GM21619 (cell line): ENCODE results near the gene FBH1.
A peak's percentile ranks its signal among the peaks of the same experiment; 100 is the strongest.
"Not testable (repeated sequence)": the region's sequence is repeated elsewhere in the genome, so short reads cannot be mapped to it uniquely, and the experiment has no call there.

Source experiments
- ATAC-seq: cut with Tn5 transposase; IDR thresholded peaks from one replicate; pipeline ENCODE4 v1.9.1; 2021; ENCODE audit not compliant: unreplicated experiment

The FBH1 gene

DNA sequence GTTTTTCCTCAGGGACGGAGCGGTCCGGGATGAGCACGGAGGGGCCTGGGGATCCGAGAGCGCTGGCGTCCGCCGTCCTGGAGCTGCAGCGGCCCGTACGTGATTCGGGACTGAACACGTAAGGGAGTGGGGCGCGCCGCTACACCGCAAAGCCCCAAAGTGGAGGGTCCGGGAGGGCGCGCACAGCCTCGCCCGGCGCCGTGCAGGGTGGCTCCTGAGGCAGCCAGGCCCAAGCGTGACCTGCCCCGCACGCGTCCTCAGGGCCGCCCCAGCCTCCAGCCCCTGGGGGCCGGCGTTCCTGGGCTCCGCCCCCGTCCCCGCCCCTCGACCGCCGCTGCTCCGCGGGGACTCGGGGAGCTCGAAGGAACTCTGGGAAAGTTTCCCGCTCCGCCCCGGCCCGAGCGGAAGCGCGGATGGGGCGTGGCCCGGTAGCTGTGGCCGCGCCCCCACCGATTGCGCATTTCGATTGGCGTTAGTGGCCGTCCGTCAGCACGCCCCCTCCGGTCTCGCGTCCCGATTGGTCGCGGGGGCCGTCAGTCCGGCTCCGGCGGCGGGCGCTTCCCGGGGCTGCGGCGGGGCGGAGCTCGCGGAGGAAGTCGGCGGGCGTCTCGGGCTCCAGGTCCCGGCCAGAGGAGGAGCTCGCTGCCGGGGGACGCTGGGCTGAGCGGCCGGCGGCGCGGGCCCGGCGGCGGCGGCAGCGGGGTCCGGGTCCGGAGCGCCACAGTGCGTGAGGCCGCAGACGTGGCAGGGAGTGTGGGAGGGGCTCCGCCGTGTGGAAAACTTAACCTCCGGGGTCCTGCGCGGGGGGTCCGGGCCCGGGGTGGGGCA, at the start of gene FBH1, which contains the start of gene ANKRD16:
FBH1 (plus strand) TSS at position 620 of the 828 bp plus-strand sequence; CDS start at position 723, 103 bp downstream.
ANKRD16 (minus strand) TSS at position 270 of the 828 bp plus-strand sequence. CDS start 539 bp downstream, outside the sequence.
- peak; percentile 78 for ATAC-seq

DNA sequence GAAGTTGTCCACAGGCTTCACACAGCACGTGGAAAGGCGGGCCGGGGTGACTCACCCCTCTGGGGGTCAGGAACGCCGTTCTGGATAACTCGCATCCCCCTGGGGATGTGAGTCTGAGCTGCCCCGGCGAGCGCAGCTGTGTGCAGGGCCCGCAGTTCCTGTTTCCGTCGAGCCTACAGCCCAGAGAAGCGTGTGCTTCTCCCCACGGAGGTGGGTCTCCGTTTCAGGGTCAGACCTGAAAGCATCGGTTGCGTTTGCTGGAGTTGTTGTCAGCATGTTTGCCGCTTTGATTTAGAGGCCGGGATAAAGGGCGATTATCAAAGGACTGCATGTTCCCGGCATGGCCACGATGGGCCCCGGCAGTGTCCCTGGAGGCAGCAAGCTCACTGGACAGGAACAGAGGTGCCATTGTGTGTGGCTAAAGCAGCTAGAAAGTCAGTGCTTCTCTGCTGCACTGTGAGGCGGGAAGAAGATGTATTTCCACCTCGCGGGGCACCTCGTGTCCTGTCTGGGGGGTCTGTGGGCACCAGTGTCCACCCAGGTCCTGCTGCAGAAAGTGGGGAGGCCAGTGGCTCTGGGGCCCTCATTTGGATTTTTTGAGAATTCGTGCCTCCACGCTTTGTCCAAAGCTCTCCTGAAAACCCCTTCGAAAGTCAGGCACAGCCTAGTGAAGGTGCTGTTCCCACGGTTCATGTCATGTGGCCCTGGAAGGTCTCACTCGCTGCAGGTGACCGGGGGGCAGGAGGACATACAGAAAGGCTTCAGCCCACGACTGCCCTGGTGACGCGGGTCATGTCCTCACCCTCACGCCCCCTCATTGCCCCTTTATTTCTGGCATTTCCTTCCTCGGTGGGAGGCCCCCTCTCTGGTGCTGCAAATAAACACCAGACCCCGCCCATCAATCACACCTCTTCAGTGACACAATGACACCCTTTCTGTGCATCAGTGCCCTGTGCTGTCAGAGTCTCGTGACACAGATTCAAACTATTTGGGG, 49.4 kb upstream of the FBH1 start:
- peak; percentile 74 for ATAC-seq

DNA sequence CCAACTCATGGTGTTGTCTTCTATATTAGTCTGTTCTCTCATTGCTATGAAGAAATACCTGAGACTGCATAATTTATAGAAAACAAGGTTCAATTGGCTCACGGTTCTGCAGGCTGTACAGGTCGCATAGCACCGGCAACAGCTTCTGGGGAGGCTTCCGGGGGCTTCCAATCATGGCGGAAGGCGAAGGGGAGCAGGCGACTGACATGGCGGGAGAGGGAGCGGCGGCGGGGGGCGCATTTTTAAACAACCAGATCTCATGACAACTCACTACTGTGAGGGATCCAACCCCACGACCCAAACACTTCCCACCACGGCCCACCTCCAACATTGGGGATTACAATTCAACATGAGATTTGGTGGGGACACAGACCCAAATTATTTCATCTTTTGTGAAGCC, 48.1 kb upstream of the FBH1 start:
- ATAC-seq = no peak

DNA sequence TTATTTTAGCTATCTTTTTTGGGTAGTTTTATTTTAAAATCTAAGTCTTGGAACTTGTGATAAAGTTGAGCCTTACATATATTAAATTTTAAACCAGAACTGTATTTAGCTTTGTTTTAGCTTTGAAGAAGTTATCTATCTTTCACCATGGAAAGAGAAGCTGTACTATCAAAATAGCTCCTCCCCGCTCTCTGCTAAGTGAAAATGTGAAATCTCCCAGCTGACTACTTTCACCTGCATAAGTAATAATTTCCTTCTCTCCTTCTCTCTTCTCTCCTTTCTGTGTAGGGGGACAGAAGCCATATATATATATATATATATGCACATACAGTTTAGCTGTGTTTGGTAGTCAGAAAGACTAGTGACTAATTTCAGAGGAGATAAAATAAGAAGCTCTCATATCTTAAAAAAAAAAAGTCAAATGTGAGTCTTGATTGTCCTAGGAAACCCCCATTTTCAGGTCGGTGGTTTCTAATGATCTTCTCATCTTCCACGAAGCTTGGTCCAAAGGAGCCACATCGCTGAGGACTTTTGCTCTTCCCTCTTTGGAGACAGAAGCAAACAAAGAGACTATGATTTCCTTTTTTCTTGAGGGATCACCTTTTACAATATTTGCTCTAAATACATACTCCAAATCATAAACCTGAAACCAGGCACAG, 46.2 kb upstream of the FBH1 start:
- ATAC-seq = no peak

DNA sequence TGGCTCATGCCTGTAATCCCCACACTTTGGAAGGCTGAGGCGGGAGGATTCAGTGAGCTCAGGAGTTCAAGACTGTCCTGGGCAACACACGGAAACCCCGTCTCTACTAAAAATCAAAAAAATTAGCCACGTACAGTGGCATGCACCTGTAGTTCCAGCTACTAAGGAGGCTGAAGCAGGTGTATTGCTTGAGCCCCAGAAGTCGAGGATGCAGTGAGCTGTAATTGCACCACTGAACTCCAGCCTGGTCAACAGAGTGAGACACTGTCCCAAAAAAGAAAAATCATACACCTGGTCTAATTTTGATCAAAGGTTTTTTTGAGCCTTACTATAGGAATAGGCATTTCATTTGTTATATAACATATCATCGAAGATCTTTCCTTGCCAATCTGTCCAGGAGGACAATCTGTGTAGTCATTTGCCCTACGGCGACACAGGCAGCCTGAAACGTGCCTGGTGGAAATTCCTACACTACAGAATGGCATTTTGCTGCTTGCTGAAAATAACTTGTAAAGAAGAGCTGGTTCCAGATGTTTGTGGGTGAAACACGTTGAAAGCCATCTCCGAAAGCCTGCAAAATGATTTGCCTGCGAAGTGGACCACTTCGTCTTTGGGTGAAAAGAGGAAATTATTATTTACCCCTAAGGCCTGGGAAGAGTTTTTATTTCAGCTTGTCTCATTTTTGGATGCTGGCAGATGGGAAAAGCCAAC, 45.5 kb upstream of the FBH1 start:
- no peak for ATAC-seq

DNA sequence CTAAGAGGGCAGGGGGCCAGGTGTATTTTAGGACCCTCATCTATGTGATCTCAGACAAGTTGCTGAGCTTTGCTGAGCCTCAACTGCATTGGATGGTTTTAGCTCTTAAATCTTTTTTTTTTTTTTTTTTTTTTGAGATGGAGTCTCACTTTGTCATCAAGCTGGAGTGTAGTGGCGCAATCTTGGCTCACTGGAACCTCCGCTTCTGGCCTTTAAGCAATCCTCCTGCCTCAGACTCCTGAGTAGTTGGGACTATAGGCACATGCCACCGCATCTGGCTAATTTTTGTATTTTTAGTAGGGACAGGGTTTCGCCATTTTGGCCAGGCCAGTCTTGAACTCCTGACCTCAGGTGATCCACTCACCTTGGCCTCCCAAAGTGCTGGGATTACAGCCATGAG, 43.4 kb upstream of the FBH1 start:
- ATAC-seq = not testable (repeated sequence)

DNA sequence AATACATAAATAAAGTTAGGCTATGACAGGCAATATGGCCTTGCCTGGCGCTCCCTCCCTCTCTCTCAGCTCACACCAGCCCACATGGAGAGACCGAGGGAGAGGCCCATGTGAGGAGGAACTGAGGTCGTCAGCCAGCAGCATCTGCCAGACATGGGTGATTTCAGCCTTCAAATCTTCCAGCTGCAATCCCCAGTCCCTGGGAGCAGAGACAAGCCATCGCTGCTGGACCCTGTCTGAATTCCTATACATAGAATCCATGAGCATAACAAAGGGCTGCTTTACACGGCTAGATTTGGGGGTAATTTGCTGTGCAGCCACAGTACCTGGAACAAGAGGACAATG, 35.9 kb upstream of the FBH1 start:
- ATAC-seq = no peak

DNA sequence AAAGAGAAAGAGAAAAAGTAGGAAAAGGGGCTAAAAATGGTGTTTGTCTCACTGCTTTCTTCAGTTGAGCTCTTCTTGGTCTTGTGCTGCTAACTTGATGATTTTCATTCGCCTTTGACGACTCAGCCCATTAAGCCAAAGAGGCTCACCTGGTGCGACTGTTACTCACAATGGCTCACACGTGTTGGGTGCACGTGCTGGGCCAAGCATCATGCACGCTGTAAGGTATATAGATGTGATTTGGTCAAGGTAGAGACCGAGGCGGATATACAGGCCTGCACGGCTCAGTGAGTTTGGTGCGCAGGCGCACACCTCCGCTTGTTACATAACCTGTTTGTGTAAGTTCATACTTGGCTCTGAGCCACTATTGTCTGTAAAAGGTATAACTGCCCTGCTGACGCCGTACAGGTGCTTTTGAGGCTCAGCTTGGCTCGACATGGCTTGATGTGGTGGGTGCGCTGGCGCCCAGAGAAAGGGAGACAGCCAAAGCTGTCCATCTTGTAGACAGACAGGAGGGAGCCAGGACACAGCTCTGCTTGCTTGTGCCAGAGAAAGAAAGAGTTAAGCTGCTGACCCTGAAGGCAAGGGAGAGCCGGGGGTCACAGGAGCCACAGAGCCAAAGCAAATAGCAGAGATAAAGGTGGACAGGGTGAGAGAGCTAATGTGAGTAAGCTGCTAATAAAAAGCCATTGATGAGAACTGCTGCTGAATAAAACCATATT, 33.9 kb upstream of the FBH1 start:
- no peak for ATAC-seq

DNA sequence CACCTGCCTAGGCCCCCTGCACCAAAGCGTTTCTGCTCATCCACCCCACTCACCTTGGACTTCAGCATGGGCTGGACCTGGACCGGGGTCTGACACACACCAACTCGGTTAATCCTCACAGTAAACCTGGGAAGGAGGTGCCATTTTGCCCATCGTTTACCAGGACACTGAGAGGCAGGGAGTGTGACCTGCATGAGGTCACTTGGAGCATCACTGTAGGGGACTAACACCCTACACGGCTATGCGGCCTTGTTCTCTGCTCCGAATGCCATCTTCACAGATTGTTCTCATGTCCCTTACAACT, 33.4 kb upstream of the FBH1 start:
- no peak for ATAC-seq

DNA sequence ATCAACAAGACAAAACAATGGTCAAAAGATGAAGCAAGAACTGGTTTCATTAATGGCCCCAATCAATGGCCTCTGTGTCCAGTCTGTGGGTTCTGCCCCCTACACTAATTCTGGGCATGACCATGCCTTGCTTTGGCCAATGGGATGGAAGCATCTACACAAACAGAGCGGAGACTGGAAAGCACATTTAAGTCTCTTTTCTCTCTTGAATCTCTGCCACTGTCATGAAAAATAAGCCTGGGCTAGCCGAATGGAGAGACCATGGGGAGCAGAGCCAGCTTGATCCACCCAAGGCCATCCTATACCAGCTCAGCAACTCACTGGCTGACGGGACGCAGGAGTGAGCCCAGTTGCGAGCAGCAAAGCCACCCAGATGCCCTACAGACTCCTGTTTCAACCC, 31.2 kb upstream of the FBH1 start:
- ATAC-seq = no peak

DNA sequence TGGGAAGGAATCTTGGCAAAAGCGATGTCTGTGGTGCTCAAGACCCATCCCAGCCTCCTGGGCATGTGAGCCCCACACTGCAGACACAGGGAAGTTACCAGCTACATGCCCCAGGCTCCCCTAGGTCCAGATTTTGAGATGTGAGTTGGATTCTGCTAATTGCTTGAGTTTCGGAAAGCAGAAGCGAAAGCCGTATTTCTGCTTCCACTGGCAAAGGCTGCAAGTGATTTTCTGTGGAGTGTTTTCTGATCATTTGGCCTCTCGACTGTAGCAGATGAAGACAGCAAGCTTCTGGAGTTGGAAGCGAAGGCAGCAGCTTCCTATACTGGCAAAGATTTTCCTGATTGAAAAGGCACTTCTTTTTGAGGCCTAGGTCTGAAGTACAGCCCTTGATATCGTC, 30.0 kb upstream of the FBH1 start:
- ATAC-seq = no peak

DNA sequence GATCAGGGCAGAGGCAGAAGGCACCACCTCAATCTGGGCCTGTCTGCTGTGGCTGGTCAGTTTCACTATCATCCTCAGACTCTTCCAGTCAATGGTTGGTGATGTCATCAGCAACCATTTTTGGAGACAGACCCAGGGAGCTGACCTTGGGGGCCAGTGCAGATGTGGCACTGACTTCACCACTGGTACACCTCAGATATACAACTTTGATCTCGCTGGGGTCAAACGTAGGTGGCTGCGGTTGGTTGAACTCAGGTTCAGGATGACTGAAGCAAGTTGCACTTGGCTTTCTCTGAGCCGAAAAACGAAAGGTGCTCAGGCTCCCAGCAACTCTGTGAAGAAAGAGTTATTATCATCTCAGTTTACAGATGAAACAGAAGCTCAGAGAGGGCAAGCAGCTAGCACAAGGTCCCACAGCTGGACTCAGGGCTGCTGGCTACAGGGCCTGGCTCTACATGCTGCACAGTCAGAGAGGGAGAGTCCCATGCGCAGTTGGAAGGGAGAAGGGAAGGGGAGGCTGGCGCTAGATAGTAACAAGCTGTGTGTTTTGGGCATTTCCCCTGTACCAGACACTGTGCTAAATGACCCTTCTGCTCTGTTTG, 27.6 kb upstream of the FBH1 start:
- ATAC-seq = peak; percentile 95

DNA sequence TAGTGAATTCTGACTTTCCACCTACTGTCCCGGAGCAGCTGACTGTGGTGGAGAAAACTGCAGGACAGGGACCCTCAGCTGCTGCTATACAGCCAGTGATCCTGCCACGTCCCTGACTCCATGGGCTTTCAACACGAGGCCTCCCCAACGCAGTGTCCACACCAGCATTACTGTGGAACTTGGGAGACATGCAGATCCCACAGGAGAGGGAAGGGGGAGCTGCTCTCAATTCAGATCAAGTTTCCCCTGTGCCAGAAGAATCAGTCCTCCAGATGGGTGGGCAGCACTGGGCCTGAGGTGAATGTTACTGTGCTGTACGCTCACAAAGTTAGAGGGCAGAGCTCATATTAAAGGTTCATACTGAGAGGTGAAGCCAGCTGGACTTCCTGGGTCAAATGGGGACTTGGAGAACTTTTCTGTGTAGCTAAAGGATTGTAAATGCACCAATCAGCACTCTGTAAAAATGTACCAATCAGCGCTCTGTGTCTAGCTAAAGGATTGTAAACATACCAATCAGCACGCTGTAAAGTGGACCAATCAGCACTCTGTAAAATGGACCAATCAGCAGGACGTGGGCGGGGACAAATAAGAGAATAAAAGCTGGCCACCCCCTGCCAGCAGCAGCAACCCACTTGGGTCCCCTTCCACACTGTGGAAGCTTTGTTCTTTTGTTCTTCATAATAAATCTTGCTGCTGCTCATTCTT, 26.9 kb upstream of the FBH1 start:
- not testable (repeated sequence) for ATAC-seq

DNA sequence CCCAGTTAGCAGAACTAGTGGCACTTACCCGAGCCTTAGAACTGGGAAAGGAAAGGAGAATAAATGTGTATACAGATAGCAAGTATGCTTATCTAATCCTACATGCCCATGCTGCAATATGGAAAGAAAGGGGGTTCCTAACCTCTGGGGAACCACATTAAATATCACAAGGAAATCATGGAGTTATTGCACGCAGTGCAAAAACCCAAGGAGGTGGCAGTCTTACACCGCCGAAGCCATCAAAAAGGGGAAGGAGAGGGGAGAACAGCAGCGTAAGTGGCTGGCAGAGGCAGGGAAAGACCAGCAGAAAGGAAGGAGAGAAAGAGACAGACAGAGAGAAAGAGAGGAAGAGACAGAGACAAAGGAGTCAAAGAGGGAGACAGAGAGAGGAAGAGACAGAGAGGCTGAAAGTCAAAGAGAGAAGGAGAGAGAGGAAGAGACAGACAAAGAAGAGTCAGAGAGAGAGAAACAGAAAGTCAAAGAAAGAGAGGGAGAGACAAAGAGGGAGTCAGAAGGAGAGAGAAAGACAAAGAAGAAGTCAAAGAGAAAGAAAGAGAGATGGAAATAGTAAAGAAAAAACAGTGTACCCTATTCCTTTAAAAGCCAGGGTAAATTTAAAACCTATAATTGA, 23.5 kb upstream of the FBH1 start:
- ATAC-seq = not testable (repeated sequence)

DNA sequence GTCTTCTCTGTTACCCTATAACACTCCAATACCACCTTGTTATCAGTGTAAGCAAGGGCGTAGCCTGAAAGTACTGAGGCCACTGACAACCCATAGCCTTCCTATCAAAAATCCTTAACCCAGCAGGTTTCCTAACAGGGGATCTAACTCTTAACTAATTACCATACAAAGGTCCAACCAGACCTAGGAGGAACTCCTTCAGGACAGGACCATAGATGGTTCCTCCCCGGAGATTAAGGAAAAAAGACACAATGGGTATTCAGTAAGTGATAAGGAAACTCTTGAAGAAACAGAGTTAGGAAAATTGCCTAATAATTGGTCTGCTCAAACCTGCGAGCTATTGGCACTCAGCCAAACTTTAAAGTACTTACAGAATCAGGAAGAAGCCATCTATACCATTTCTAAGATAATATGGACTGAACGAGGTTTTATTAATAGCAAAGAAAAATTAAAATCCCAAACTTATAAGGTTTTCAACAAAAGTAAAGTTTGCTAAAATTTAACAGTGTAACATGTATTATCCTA, 22.9 kb upstream of the FBH1 start:
- not testable (repeated sequence) for ATAC-seq

DNA sequence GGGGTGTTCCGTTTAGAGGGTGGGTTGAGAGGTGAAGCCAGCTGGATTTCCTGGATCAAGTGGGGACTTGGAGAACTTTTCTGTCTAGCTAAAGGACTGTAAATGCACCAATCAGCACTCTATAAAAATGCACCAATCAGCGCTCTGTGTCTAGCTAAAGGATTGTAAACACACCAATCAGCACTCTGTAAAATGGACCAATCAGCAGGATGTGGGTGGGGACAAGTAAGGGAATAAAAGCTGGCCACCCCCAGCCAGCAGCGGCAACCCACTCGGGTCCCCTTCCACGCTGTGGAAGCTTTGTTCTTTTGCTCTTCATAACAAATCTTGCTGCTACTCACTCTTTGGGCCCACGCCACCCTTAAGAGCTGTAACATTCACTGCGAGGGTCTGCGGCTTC, 21.7 kb upstream of the FBH1 start:
- not testable (repeated sequence) for ATAC-seq

DNA sequence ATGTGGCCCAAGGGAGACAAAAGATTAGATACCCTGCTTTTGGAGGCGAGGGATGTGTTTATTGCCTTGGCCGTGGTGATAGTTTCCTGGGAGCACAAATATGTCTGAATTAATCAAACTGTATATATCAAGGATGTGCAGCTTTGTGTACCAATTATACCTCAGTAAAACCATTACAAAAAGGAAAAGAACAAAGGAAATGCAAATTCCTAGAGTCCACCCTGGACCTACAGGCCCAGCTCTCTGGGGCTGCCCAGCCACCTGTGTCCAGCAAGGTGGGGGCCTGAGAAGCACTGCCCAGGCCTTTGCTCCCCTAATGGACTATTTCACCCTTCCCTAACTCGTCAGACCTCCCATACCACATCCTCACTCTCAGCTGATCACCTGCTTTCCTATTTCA, 20.9 kb upstream of the FBH1 start:
- no peak for ATAC-seq

DNA sequence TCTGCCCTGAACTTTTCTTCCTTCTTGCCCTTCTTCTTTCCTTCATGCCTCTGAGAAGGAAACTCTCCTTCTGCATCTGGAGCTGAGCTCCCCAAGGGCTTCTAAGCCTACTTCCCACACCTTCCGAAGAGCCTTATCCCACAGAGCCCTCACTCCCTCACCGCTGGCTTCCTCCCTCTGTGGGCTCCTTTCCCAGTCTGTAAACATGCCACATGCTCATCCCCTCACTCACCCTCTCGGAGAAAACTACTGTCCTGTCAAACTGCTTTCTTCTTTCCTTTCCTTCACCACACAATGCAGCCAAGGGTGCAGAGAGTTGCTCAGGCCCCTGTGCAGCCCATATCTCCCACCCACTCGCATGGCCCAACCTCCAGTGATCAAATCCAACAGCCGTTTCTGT, 18.4 kb upstream of the FBH1 start:
- ATAC-seq = no peak
